ENCODE results near the gene TCEAL9.
"Not testable (repeated sequence)": the region's sequence is repeated elsewhere in the genome, so short reads cannot be mapped to it uniquely, and the experiment has no call there.

Gene TCEAL9

DNA sequence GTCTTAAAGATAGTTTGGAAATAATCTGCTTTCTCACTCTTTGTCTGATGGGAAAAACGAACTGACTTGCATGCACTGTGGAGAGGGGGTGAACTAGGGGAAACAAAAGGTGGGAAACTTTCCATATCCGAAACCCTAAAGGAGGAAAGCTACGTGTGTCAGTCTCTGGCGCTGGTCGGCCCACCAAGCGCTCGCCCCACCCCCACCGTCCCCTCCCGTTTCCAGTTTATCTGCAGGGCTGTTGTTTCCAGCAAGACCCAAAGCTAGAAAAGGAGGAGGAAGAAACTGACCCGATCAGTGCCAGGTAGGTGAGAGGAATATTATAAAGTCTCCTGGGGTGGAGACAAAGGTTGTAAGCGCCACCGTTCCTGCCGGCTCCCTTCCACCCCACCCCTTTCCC lies 552 bp downstream of the TCEAL9 start:
- Histone ChIP-seq H3K4me3 (ENCODE audit: low read length, poor library complexity, severe bottlenecking) (peak overlapping the region; percentile 96), H3K9ac (ENCODE audit: low read depth, low read length, poor library complexity, severe bottlenecking) (peak overlapping the region; percentile 94), H3K4me1 (ENCODE audit: insufficient read depth, low read length, poor library complexity, severe bottlenecking) (peaks cover 12% of the 10 kb centered on the region), H3K27me3 (ENCODE audit: insufficient read depth, low read length, poor library complexity, severe bottlenecking) (no peaks in the 10 kb centered on the region), H2AFZ (ENCODE audit: low read length) (peak overlapping the region; percentile 94), H3K9me2 (replicated peaks; ENCODE audit: low read depth, low read length) (no peaks in the 10 kb centered on the region), H4K20me1 (ENCODE audit: insufficient read depth, low read length, poor library complexity, severe bottlenecking) (no peaks in the 10 kb centered on the region), H3K4me2 (ENCODE audit: low read depth, low read length, poor library complexity, severe bottlenecking) (peak overlapping the region; percentile 89), H3K36me3 (ENCODE audit: insufficient read depth, low read length) (no peaks in the 10 kb centered on the region), H3K9me3 (ENCODE audit: insufficient read depth, low read depth, low read length) (no peaks in the 10 kb centered on the region), H3K79me2 (ENCODE audit: insufficient read depth, low read length) (peaks cover 18% of the 10 kb centered on the region; the same call in 1 of the 2 replicates), H3F3A (ENCODE audit: low read depth) (no peaks in the 10 kb centered on the region)
- no peak for TF ChIP-seq EZH2phosphoT487 (IDR thresholded peaks at IDR 0.05; ENCODE audit: borderline replicate concordance)
- TF ChIP-seq, protein P1, sequence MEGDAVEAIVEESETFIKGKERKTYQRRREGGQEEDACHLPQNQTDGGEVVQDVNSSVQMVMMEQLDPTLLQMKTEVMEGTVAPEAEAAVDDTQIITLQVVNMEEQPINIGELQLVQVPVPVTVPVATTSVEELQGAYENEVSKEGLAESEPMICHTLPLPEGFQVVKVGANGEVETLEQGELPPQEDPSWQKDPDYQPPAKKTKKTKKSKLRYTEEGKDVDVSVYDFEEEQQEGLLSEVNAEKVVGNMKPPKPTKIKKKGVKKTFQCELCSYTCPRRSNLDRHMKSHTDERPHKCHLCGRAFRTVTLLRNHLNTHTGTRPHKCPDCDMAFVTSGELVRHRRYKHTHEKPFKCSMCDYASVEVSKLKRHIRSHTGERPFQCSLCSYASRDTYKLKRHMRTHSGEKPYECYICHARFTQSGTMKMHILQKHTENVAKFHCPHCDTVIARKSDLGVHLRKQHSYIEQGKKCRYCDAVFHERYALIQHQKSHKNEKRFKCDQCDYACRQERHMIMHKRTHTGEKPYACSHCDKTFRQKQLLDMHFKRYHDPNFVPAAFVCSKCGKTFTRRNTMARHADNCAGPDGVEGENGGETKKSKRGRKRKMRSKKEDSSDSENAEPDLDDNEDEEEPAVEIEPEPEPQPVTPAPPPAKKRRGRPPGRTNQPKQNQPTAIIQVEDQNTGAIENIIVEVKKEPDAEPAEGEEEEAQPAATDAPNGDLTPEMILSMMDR (conservative IDR thresholded peaks at IDR 0.05; ENCODE audit: low read length), result no peak

DNA sequence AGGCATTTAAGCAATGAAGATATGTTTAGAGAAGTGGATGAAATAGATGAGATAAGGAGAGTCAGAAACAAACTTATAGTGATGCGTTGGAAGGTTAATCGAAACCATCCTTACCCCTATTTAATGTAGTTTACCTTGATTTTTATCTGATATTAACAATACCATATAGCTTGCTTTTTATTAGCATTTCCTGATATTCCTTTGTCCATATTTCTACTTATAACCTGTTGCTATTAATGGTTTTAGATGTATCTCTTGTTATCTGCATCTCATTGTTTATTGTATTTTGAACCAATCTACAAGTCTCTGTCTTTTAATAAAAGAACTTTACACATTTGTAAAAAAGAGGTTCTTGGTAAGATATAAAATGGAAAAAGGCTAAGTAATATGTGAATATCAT lies 1.6 kb downstream of the TCEAL9 start:
- TF ChIP-seq, protein P1 (conservative IDR thresholded peaks at IDR 0.05; ENCODE audit: low read length), result no peak
- no peak for TF ChIP-seq EZH2phosphoT487 (IDR thresholded peaks at IDR 0.05; ENCODE audit: borderline replicate concordance)
- H3K79me2 ChIP-seq (ENCODE audit: insufficient read depth, low read length), result peaks cover 18% of the 10 kb centered on the region; the same call in 1 of the 2 replicates
- peaks cover 12% of the 10 kb centered on the region for H3K4me1 ChIP-seq (ENCODE audit: insufficient read depth, low read length, poor library complexity, severe bottlenecking)
- peak overlapping the region; percentile 94 for H3K9ac ChIP-seq (ENCODE audit: low read depth, low read length, poor library complexity, severe bottlenecking)
- no peaks in the 10 kb centered on the region for H3K9me3 ChIP-seq (ENCODE audit: insufficient read depth, low read depth, low read length)
- no peak overlapping the region for H2AFZ ChIP-seq (ENCODE audit: low read length)
- H3K9me2 ChIP-seq (replicated peaks; ENCODE audit: low read depth, low read length), result no peaks in the 10 kb centered on the region
- no peaks in the 10 kb centered on the region for H3F3A ChIP-seq (ENCODE audit: low read depth)
- H4K20me1 ChIP-seq (ENCODE audit: insufficient read depth, low read length, poor library complexity, severe bottlenecking), result no peaks in the 10 kb centered on the region
- H3K36me3 ChIP-seq (ENCODE audit: insufficient read depth, low read length), result no peaks in the 10 kb centered on the region
- no peaks in the 10 kb centered on the region for H3K27me3 ChIP-seq (ENCODE audit: insufficient read depth, low read length, poor library complexity, severe bottlenecking)
- peak overlapping the region; percentile 89 for H3K4me2 ChIP-seq (ENCODE audit: low read depth, low read length, poor library complexity, severe bottlenecking)
- peak overlapping the region; percentile 96 for H3K4me3 ChIP-seq (ENCODE audit: low read length, poor library complexity, severe bottlenecking)

DNA sequence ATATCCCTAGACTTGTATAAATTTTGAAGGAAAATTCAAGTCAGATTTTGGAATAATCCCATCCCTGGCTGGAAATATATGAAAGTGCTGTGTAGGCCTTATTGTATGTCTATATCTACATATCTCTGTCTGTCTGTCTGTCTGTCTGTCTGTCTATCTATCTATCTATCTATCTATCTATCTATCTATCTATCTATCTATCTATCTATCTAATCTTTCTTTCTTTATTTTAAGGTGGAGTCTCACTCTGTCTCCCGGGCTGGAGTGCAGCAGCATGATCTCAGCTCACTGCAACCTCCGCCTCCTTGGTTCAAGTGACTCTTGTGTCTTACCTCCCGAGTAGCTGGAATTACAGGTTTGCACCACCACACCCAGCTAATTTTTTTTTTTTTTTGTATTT lies 3.3 kb downstream of the TCEAL9 start:
- H4K20me1 ChIP-seq (ENCODE audit: insufficient read depth, low read length, poor library complexity, severe bottlenecking); H3F3A ChIP-seq (ENCODE audit: low read depth); H3K27me3 ChIP-seq (ENCODE audit: insufficient read depth, low read length, poor library complexity, severe bottlenecking); H3K4me3 ChIP-seq (ENCODE audit: low read length, poor library complexity, severe bottlenecking); H2AFZ ChIP-seq (ENCODE audit: low read length); H3K9ac ChIP-seq (ENCODE audit: low read depth, low read length, poor library complexity, severe bottlenecking); H3K9me3 ChIP-seq (ENCODE audit: insufficient read depth, low read depth, low read length); H3K9me2 ChIP-seq (replicated peaks; ENCODE audit: low read depth, low read length); H3K4me2 ChIP-seq (ENCODE audit: low read depth, low read length, poor library complexity, severe bottlenecking); H3K36me3 ChIP-seq (ENCODE audit: insufficient read depth, low read length): not testable (repeated sequence)
- Histone ChIP-seq H3K79me2 (ENCODE audit: insufficient read depth, low read length) (peaks cover 18% of the 10 kb centered on the region; the same call in 1 of the 2 replicates), H3K4me1 (ENCODE audit: insufficient read depth, low read length, poor library complexity, severe bottlenecking) (peaks cover 12% of the 10 kb centered on the region)

DNA sequence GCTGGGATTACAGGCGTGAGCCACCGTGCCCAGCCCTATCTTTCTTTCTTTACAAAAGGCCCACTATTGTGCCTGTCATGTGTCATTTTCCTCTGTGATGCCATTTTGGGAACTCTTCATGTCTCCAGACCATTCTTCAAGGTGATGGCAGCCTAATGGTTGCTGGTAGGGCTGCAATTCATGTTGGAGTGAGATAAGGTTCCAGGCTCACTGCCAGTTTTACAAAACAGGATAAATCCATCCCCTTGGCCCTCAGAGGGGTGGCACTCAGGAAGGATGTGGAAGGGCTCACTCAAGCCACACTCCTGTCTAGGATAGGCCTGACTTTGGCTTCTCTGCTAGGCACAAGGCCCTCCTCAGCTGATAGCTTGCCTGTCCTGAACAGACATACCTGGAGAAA lies 3.8 kb downstream of the TCEAL9 start:
- H4K20me1 ChIP-seq (ENCODE audit: insufficient read depth, low read length, poor library complexity, severe bottlenecking), result no peaks in the 10 kb centered on the region
- H3K79me2 ChIP-seq (ENCODE audit: insufficient read depth, low read length), result peaks cover 18% of the 10 kb centered on the region; the same call in 1 of the 2 replicates
- no peaks in the 10 kb centered on the region for H3F3A ChIP-seq (ENCODE audit: low read depth)
- no peak overlapping the region for H3K4me3 ChIP-seq (ENCODE audit: low read length, poor library complexity, severe bottlenecking)
- TF ChIP-seq EZH2phosphoT487 (IDR thresholded peaks at IDR 0.05; ENCODE audit: borderline replicate concordance), result no peak
- TF ChIP-seq, protein P1 (conservative IDR thresholded peaks at IDR 0.05; ENCODE audit: low read length), result no peak
- H3K4me1 ChIP-seq (ENCODE audit: insufficient read depth, low read length, poor library complexity, severe bottlenecking), result peaks cover 12% of the 10 kb centered on the region
- no peaks in the 10 kb centered on the region for H3K27me3 ChIP-seq (ENCODE audit: insufficient read depth, low read length, poor library complexity, severe bottlenecking)
- no peak overlapping the region for H2AFZ ChIP-seq (ENCODE audit: low read length)
- H3K4me2 ChIP-seq (ENCODE audit: low read depth, low read length, poor library complexity, severe bottlenecking), result no peak overlapping the region
- no peak overlapping the region for H3K9ac ChIP-seq (ENCODE audit: low read depth, low read length, poor library complexity, severe bottlenecking)
- H3K36me3 ChIP-seq (ENCODE audit: insufficient read depth, low read length), result no peaks in the 10 kb centered on the region
- H3K9me3 ChIP-seq (ENCODE audit: insufficient read depth, low read depth, low read length), result no peaks in the 10 kb centered on the region
- no peaks in the 10 kb centered on the region for H3K9me2 ChIP-seq (replicated peaks; ENCODE audit: low read depth, low read length)

Data from Loucy (cell line).